H9 (cell line): ENCODE data around the gene MAP9. TPM values are rescaled to one million over a fixed set of nuclear protein-coding genes. Genes with fewer than 3 reads are reported as not detected.

Source experiments
- DNase-seq: peaks from one replicate; pipeline ENCODE4 v3.0.0-alpha.2; 2017
- H2AFZ ChIP-seq: one replicate; pipeline ENCODE4 v1.6.1; 2013; ENCODE audit warnings: mild to moderate bottlenecking, low read length, control low read depth, moderate library complexity
- H2AK5ac ChIP-seq: 2 replicates; pipeline ENCODE4 v1.6.1; 2013; ENCODE audit warnings: low read length, control low read depth, mixed read lengths; ENCODE audit not compliant: insufficient read length
- H2BK120ac ChIP-seq: one replicate; pipeline ENCODE4 v1.6.1; 2013; ENCODE audit warnings: low read depth, mild to moderate bottlenecking, low read length, control low read depth, inconsistent platforms; ENCODE audit not compliant: poor library complexity, severe bottlenecking
- H2BK12ac ChIP-seq: 2 replicates; pipeline ENCODE4 v1.6.1; 2013; ENCODE audit warnings: low read length, control low read depth, mixed read lengths, low read depth; ENCODE audit not compliant: insufficient read length
- H2BK15ac ChIP-seq: 2 replicates; pipeline ENCODE4 v1.6.1; 2013; ENCODE audit warnings: low read depth, low read length, control low read depth
- H2BK20ac ChIP-seq: one replicate; pipeline ENCODE4 v1.6.1; 2013; ENCODE audit warnings: low read depth, mild to moderate bottlenecking, low read length, control low read depth, inconsistent platforms; ENCODE audit not compliant: poor library complexity, severe bottlenecking
- H2BK5ac ChIP-seq: 2 replicates; pipeline ENCODE4 v1.6.1; 2013; ENCODE audit warnings: low read length, control low read depth, mixed read lengths; ENCODE audit not compliant: insufficient read length
- H3K14ac ChIP-seq: 2 replicates; pipeline ENCODE4 v1.6.1; 2013; ENCODE audit warnings: low read length, control low read depth; ENCODE audit not compliant: insufficient read depth
- H3K18ac ChIP-seq: 2 replicates; pipeline ENCODE4 v1.6.1; 2013; ENCODE audit warnings: low read depth, mild to moderate bottlenecking, mixed read lengths, low read length, control low read depth; ENCODE audit not compliant: insufficient read length
- H3K23ac ChIP-seq: 2 replicates; pipeline ENCODE4 v1.6.1; 2013; ENCODE audit warnings: low read length, control low read depth, mixed read lengths, low read depth; ENCODE audit not compliant: insufficient read length
- H3K23me2 ChIP-seq: 2 replicates; pipeline ENCODE4 v1.6.1; 2013; ENCODE audit warnings: low read depth, mild to moderate bottlenecking, mixed read lengths, low read length, control low read depth; ENCODE audit not compliant: insufficient read length, poor library complexity, severe bottlenecking
- H3K27ac ChIP-seq: 2 replicates; pipeline ENCODE4 v1.5.1; 2013; ENCODE audit warnings: low read length, control low read depth, mixed read lengths, low read depth; ENCODE audit not compliant: insufficient read length
- H3K27me3 ChIP-seq: 2 replicates; pipeline ENCODE4 v1.6.1; 2013; ENCODE audit warnings: low read length, control low read depth, inconsistent platforms; ENCODE audit not compliant: insufficient read depth
- H3K4ac ChIP-seq: 2 replicates; pipeline ENCODE4 v1.6.1; 2013; ENCODE audit warnings: low read depth, mild to moderate bottlenecking, control low read depth, inconsistent platforms, low read length, moderate library complexity
- H3K4me1 ChIP-seq: 2 replicates; pipeline ENCODE4 v1.6.1; 2013; ENCODE audit warnings: low read length, control low read depth, inconsistent platforms; ENCODE audit not compliant: insufficient read depth
- H3K4me2 ChIP-seq: 2 replicates; pipeline ENCODE4 v1.6.1; 2013; ENCODE audit warnings: low read length, control low read depth, mixed read lengths; ENCODE audit not compliant: insufficient read length, insufficient read depth
- H3K56ac ChIP-seq: 2 replicates; pipeline ENCODE4 v1.6.1; 2013; ENCODE audit warnings: low read depth, mild to moderate bottlenecking, mixed read lengths, low read length, control low read depth; ENCODE audit not compliant: insufficient read length
- H3K79me1 ChIP-seq: 2 replicates; pipeline ENCODE4 v1.6.1; 2013; ENCODE audit warnings: low read depth, mild to moderate bottlenecking, moderate library complexity, low read length, control low read depth, inconsistent platforms; ENCODE audit not compliant: insufficient read depth, poor library complexity, severe bottlenecking
- H3K79me2 ChIP-seq: 2 replicates; pipeline ENCODE4 v1.6.1; 2013; ENCODE audit warnings: low read length, control low read depth, inconsistent platforms; ENCODE audit not compliant: insufficient read depth
- H3K9ac ChIP-seq: 2 replicates; pipeline ENCODE4 v1.6.1; 2013; ENCODE audit warnings: low read length, control low read depth, mixed read lengths; ENCODE audit not compliant: insufficient read length; ENCODE audit errors: extremely low read depth
- H3K9me3 ChIP-seq: one replicate; pipeline ENCODE4 v1.6.1; 2013; ENCODE audit warnings: low read depth, low read length, inconsistent platforms; ENCODE audit not compliant: control insufficient read depth
- H3T11ph ChIP-seq: one replicate; pipeline ENCODE4 v1.6.1; 2013; ENCODE audit warnings: mild to moderate bottlenecking, low read length, control low read depth, inconsistent platforms
- H4K20me1 ChIP-seq: one replicate; pipeline ENCODE4 v1.6.1; 2013; ENCODE audit not compliant: control insufficient read depth, insufficient read length, insufficient read depth
- H4K5ac ChIP-seq: 2 replicates; pipeline ENCODE4 v1.6.1; 2013; ENCODE audit warnings: low read depth, mild to moderate bottlenecking, mixed read lengths, low read length, control low read depth; ENCODE audit not compliant: insufficient read length
- H4K8ac ChIP-seq: replicated peaks from 2 replicates; pipeline ENCODE4 v1.6.1; 2013; ENCODE audit warnings: low read length, control low read depth, mixed read lengths, low read depth; ENCODE audit not compliant: insufficient read length
- H4K91ac ChIP-seq: 2 replicates; pipeline ENCODE4 v1.6.1; 2013; ENCODE audit warnings: low read depth, mild to moderate bottlenecking, moderate library complexity, mixed read lengths, low read length, control low read depth; ENCODE audit not compliant: insufficient read length
- H3K27ac Mint-ChIP-seq, 3 experiments: 2 replicates in 2 of 3; 3 replicates in 1 of 3; pipeline ENCODE4 v1.8.0; 2020 to 2021; ENCODE audit warnings: mixed read lengths in 3 of 3, mild to moderate bottlenecking in 1 of 3, moderate library complexity in 1 of 3
- H3K27me3 Mint-ChIP-seq: 2 replicates; pipeline ENCODE4 v1.8.0; 2021; ENCODE audit warnings: low read depth, mild to moderate bottlenecking, moderate library complexity, mixed read lengths
- H3K36me3 Mint-ChIP-seq, 3 experiments: 2 replicates in 2 of 3; 3 replicates in 1 of 3; pipeline ENCODE4 v1.8.0; 2020 to 2021; ENCODE audit warnings: low read depth in 3 of 3, mixed read lengths in 3 of 3; ENCODE audit not compliant: insufficient read depth in 1 of 3
- H3K4me1 Mint-ChIP-seq, 2 experiments: 2 replicates each; pipeline ENCODE4 v1.8.0; 2020; ENCODE audit warnings: mixed read lengths in 2 of 2
- H3K4me3 Mint-ChIP-seq, 2 experiments: 2 replicates in 1 of 2; 3 replicates in 1 of 2; pipeline ENCODE4 v1.8.0; 2020 to 2021; ENCODE audit warnings: mild to moderate bottlenecking in 2 of 2, mixed read lengths in 2 of 2, moderate library complexity in 1 of 2
- H3K9me3 Mint-ChIP-seq, 2 experiments: 2 replicates in 1 of 2; 3 replicates in 1 of 2; pipeline ENCODE4 v1.8.0; 2020; ENCODE audit warnings: mild to moderate bottlenecking in 2 of 2, mixed read lengths in 2 of 2, moderate library complexity in 1 of 2
- WGBS: extraction: QIAGEN DNeasy Blood & Tissue Kit; methylation state at CpG from one replicate; pipeline ENCODE4 v1.1.7; 2013; ENCODE audit warnings: missing lambda C conversion rate, low lambda C conversion rate, mixed read lengths; ENCODE audit not compliant: insufficient read length; ENCODE audit errors: extremely low coverage; 5-methylcytosine and 5-hydroxymethylcytosine counted together
- total RNA-seq: library from RNA; stranded (reverse); gene quantifications from 2 replicates; pipeline ENCODE4 v1.2.1, GENCODE V29; 2021
- TF ChIP-seq, protein P1 (sequence below): fragments of 200-600 bp; sonication (generic); conservative IDR thresholded peaks from 3 replicates; pipeline ENCODE4 v1.8.0; 2021; ENCODE audit warnings: antibody characterized with exemption, mild to moderate bottlenecking

The MAP9 gene
- total RNA-seq, 1 experiment from 2014 or later: 15.4 TPM

DNA sequence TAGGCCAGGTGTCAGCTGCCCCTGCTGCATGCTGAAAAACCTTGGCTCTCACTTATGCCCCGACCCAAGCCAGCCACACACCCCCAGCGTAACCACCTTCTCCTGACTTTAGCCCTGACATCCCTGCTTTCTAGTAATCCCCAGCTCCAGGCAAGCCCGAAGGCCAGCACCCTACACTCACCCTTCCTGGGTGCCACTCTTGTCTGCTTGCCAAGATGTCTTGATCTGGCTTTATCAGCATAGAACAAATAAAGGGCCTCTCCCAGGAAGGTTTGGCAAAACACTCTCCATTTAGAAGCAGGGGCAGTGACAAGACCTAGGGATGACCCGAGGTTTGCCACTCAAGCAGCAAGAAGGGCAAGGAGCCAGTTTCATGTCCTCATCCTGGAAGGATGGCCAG is 6.8 kb upstream of the MAP9 start:
- Histone ChIP-seq H4K8ac (no peak overlapping the region), H4K20me1 (no peaks in the 10 kb centered on the region), H3K4me1 (no peaks in the 10 kb centered on the region), H3K14ac (no peak overlapping the region), H3K9me3 (no peaks in the 10 kb centered on the region), H2BK20ac (no peak overlapping the region), H3K23ac (no peak overlapping the region), H2BK120ac (no peak overlapping the region), H2AFZ (no peak overlapping the region), H3K18ac (no peak overlapping the region), H2BK15ac (no peak overlapping the region), H2BK12ac (no peak overlapping the region), H3K56ac (no peak overlapping the region), H3K79me1 (no peaks in the 10 kb centered on the region), H2BK5ac (no peak overlapping the region), H3K27me3 (no peaks in the 10 kb centered on the region), H3K9ac (no peak overlapping the region), H3K23me2 (no peaks in the 10 kb centered on the region), H3K4me2 (no peak overlapping the region), H2AK5ac (no peak overlapping the region), H4K91ac (no peak overlapping the region), H3T11ph (no peak overlapping the region), H3K4ac (no peak overlapping the region), H3K79me2 (no peaks in the 10 kb centered on the region), H3K27ac (no peak overlapping the region), H4K5ac (no peak overlapping the region)
- DNase-seq: no peak
- Mint-ChIP-seq H3K27ac (no peak overlapping the region), H3K27me3 (peaks cover 37% of the 10 kb centered on the region), H3K4me3 (no peak overlapping the region; a peak in 1 of 5 replicates), H3K4me1 (no peaks in the 10 kb centered on the region), H3K36me3 (no peaks in the 10 kb centered on the region), H3K9me3 (no peaks in the 10 kb centered on the region)
- no CpG with 5 or more reads among the region's 4 CpGs for WGBS
- TF ChIP-seq, protein P1, sequence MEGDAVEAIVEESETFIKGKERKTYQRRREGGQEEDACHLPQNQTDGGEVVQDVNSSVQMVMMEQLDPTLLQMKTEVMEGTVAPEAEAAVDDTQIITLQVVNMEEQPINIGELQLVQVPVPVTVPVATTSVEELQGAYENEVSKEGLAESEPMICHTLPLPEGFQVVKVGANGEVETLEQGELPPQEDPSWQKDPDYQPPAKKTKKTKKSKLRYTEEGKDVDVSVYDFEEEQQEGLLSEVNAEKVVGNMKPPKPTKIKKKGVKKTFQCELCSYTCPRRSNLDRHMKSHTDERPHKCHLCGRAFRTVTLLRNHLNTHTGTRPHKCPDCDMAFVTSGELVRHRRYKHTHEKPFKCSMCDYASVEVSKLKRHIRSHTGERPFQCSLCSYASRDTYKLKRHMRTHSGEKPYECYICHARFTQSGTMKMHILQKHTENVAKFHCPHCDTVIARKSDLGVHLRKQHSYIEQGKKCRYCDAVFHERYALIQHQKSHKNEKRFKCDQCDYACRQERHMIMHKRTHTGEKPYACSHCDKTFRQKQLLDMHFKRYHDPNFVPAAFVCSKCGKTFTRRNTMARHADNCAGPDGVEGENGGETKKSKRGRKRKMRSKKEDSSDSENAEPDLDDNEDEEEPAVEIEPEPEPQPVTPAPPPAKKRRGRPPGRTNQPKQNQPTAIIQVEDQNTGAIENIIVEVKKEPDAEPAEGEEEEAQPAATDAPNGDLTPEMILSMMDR: no peak
